Activated CD4-positive, alpha-beta T cell treated with anti-CD3 and anti-CD28 coated beads, Interleukin-2, amount 10 ng/mL, durations not matched to agents 24 days and 14 days (primary cell): ENCODE data around the gene C1GALT1C1L. TPM values are rescaled to one million over a fixed set of nuclear protein-coding genes. Genes with fewer than 3 reads are reported as not detected.
"Not testable (repeated sequence)": the region's sequence is repeated elsewhere in the genome, so short reads cannot be mapped to it uniquely, and the experiment has no call there.

Experiments
- DNase-seq: peaks from one replicate; pipeline ENCODE4 v3.0.0; 2022
- H3K27ac Mint-ChIP-seq: one replicate; pipeline ENCODE4 v1.8.0; 2022; ENCODE audit warnings: mild to moderate bottlenecking, mixed read lengths
- H3K27me3 Mint-ChIP-seq: one replicate; pipeline ENCODE4 v1.8.0; 2022; ENCODE audit warnings: mixed read lengths
- H3K36me3 Mint-ChIP-seq: one replicate; pipeline ENCODE4 v1.8.0; 2022; ENCODE audit warnings: low read depth, mild to moderate bottlenecking, mixed read lengths
- H3K4me1 Mint-ChIP-seq: one replicate; pipeline ENCODE4 v1.8.0; 2021; ENCODE audit warnings: mixed read lengths
- H3K4me3 Mint-ChIP-seq: one replicate; pipeline ENCODE4 v1.8.0; 2022; ENCODE audit warnings: mild to moderate bottlenecking, moderate library complexity, mixed read lengths
- H3K9me3 Mint-ChIP-seq: one replicate; pipeline ENCODE4 v1.8.0; 2021; ENCODE audit warnings: mixed read lengths
- intact Hi-C: fragments of 100-400 bp; cut with micrococcal nuclease; formaldehyde crosslinking; loops from one replicate; pipeline ENCODE4 v1.15.1; 2023
- total RNA-seq: library from RNA; stranded (reverse); gene quantifications from 2 replicates; pipeline ENCODE4 v1.2.3, GENCODE V29; 2022

Gene C1GALT1C1L
- total RNA-seq, 1 donor from 2014 or later: not detected

DNA sequence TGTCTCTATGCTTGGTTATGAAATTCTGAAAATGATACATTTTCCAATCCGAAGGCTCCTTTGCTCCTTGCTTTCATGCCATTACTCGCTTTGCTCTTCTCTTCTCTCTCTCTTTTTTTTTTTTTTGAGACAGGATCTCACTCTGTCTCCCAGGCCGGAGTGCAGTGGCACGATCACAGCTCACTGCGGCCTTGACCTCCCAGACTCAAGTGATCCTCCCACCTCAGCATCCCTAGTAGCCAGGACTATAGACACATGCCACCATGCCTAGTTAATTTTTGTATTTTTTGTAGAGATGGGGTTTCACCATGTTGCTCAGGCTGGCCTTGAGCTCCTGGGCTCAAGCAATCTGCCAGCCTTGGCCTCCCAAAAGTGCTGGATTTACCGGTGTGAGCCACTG, 21.9 kb upstream of the C1GALT1C1L start:
- H3K27me3 Mint-ChIP-seq, H3K36me3 Mint-ChIP-seq, H3K4me3 Mint-ChIP-seq, intact Hi-C loops, H3K27ac Mint-ChIP-seq, DNase-seq, H3K4me1 Mint-ChIP-seq, H3K9me3 Mint-ChIP-seq: not testable (repeated sequence)

DNA sequence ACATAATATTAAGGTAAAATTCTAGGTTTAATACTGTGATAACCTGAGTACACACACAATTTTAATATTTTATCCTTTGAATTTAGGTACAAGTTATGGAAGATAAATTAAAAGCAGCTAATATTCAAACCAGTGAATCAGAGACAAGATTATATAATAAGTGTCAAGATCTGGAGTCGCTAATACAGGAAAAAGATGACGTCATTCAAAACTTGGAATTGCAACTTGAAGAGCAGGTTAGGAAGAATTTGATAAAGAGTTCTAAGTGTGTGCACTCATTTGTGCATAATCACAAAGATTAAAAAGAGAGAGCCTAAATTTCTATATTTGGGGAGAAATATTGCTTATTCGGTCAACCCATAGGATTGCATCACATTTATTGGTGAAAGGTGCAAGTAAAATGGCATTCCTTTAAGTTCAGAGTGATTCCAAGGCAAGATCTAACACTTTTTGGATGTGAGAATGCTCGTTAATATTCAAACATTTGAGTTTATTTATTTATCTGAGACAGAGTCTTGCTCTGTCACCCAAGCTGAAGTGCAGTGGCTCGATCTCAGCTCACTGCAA, 16.3 kb upstream of the C1GALT1C1L start:
- Mint-ChIP-seq H3K9me3 (no peaks in the 10 kb centered on the region), H3K27ac (no peak overlapping the region), H3K4me1 (no peaks in the 10 kb centered on the region), H3K36me3 (no peaks in the 10 kb centered on the region), H3K4me3 (no peak overlapping the region), H3K27me3 (peaks cover 3% of the 10 kb centered on the region)
- no peak for DNase-seq
- intact Hi-C loops: no loop called here

DNA sequence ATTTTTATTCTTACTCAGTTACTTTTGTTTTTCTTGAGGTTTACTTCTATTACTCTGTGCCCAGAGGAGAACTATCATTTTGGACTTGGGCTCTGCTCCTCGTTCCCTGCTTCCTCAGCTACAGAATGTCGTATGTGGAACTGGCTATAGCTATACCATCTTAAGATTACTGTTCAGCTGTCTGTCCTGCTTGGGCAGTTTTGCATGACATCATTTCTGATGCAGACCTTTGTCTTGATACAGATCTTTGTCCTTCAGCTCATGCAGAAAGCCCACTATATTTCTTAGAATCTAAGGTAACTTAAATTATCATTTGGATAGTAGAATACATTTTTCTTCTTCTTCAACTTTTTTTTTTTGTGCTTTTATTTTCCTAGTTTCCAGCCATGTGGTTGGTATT, 13.8 kb upstream of the C1GALT1C1L start:
- Mint-ChIP-seq H3K36me3 (no peaks in the 10 kb centered on the region), H3K4me3 (no peak overlapping the region), H3K27me3 (peaks cover 4% of the 10 kb centered on the region), H3K4me1 (no peaks in the 10 kb centered on the region), H3K9me3 (no peaks in the 10 kb centered on the region), H3K27ac (no peak overlapping the region)
- intact Hi-C loops: no loop called here
- DNase-seq: no peak

DNA sequence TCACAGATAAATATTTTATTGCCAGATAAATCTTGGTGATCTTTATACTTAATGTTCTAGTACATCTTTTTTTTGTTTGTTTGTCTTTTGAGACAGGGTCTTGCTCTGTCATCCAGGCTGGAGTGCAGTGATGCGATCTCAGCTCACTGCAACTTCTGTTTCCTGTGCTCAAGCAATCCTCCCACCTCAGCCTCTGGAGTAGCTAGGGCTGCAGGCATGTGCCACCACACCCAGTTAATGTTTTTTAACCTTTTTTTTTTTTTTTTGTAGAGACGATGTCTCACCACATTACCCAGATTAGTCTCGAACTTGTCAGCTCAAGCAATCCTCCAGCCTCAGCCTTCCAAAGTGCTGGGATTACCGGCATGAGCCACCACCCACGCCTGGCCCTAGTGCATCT, 9.1 kb upstream of the C1GALT1C1L start:
- H3K27ac Mint-ChIP-seq: no peak overlapping the region
- intact Hi-C loops: no loop called here
- H3K9me3 Mint-ChIP-seq: no peaks in the 10 kb centered on the region
- H3K27me3 Mint-ChIP-seq: peaks cover 14% of the 10 kb centered on the region
- no peak for DNase-seq
- no peak overlapping the region for H3K4me3 Mint-ChIP-seq
- no peaks in the 10 kb centered on the region for H3K4me1 Mint-ChIP-seq
- no peaks in the 10 kb centered on the region for H3K36me3 Mint-ChIP-seq

DNA sequence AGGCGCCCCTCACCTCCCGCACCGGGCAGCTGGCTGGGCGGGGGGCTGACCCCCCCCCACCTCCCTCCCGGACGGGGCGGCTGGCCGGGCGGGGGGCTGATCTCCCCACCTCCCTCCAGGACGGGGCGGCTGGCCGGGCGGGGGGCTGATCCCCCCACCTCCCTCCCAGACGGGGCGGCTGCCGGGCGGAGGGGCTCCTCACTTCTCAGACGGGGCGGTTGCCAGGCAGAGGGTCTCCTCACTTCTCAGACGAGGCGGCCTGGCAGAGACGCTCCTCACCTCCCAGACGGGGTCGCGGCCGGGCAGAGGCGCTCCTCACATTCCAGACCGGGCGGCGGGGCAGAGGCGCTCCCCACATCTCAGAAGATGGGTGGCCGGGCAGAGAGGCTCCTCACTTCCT, 1.6 kb upstream of the C1GALT1C1L start:
- intact Hi-C loops, H3K27ac Mint-ChIP-seq, H3K4me3 Mint-ChIP-seq, H3K4me1 Mint-ChIP-seq, H3K36me3 Mint-ChIP-seq, H3K9me3 Mint-ChIP-seq, DNase-seq: not testable (repeated sequence)
- peaks cover 19% of the 10 kb centered on the region for H3K27me3 Mint-ChIP-seq

DNA sequence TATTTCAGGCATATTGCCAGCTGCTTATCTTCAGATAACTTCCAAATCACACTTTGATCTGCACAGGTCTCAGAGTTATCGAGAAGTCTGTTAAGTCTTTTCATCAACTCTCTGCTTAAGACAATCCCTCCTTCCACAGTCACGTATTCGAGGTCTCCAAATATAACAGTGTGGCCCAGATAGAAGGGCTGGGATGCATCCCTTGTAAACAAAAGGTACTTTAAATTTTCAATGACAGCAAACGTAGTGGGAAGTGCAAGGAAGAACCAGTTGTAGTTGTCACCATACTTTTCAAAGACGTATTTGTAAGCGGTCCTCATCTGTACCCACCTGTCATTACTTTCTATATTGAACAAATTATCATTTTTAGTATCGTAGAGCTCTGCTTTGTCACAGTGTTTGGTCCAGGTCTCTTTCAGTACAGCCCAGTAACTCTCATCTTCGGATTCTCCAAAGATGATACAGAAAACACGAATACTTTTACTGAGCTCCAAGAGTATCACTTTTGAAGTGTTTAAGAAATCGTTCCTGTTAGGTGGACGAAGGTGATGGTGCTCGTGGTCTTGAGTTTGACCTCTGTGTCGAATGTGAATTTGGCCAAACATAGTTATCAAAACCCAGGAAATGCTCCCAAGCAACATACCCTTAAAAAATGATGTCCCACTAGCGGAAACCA, 445 bp downstream of the C1GALT1C1L start:
- H3K9me3 Mint-ChIP-seq: peaks cover 10% of the 10 kb centered on the region
- peaks cover 23% of the 10 kb centered on the region for H3K27me3 Mint-ChIP-seq
- peaks cover 3% of the 10 kb centered on the region for H3K4me1 Mint-ChIP-seq
- no peaks in the 10 kb centered on the region for H3K36me3 Mint-ChIP-seq
- no peak for DNase-seq
- intact Hi-C loops: no loop called here
- H3K4me3 Mint-ChIP-seq: peak overlapping the region; percentile 71
- H3K27ac Mint-ChIP-seq: no peak overlapping the region

DNA sequence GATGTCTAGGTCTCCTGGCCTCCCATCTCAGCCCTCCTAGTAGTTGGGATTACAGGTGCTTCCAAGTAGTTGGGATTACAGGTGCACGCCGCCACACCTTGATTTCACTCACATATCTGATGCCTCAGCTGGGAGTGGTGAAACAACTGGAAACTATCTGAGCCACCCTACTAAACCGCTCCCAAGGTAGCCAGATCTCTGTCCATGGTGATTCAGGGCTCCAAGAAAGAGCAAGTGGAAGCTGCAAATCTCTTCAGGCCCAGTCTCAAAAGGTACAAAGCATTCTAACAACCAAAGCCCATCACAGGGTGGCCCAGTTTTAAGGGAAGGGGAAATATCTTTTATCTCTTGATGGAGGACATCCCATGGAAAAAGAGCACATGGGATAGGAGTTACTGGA, 19.0 kb downstream of the C1GALT1C1L start:
- no peak overlapping the region for H3K4me3 Mint-ChIP-seq
- intact Hi-C loops: no loop called here

DNA sequence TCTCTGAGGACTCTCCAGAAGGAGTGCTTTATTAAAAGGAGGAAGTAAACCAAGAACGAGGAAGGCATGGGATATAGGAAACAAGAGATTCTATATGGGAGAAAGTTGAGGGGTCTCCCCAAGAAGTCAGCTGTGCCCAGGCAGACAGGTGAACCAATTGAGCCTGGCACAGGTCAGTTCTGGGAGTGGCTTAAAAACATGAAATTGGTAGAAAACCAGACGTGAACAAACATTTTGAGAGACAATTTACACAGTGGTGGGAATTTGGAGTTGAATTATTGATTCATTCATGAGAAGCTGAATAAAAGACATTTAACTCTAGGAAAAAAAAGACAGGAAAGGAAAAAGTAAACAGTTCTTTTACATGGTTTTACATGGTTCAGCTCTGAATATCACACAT, 22.7 kb downstream of the C1GALT1C1L start:
- no peaks in the 10 kb centered on the region for H3K4me1 Mint-ChIP-seq
- DNase-seq: no peak
- intact Hi-C loops: no loop called here
- H3K36me3 Mint-ChIP-seq: no peaks in the 10 kb centered on the region
- H3K27ac Mint-ChIP-seq: no peak overlapping the region
- peaks cover 12% of the 10 kb centered on the region for H3K27me3 Mint-ChIP-seq
- H3K4me3 Mint-ChIP-seq: no peak overlapping the region
- H3K9me3 Mint-ChIP-seq: no peaks in the 10 kb centered on the region

More for the DNA sequence above, 19.0 kb downstream of the C1GALT1C1L start:
- H3K27me3 Mint-ChIP-seq: peaks cover 8% of the 10 kb centered on the region
- H3K36me3 Mint-ChIP-seq: no peaks in the 10 kb centered on the region
- no peak for DNase-seq
- no peak overlapping the region for H3K27ac Mint-ChIP-seq
- no peaks in the 10 kb centered on the region for H3K4me1 Mint-ChIP-seq
- H3K9me3 Mint-ChIP-seq: no peaks in the 10 kb centered on the region

DNA sequence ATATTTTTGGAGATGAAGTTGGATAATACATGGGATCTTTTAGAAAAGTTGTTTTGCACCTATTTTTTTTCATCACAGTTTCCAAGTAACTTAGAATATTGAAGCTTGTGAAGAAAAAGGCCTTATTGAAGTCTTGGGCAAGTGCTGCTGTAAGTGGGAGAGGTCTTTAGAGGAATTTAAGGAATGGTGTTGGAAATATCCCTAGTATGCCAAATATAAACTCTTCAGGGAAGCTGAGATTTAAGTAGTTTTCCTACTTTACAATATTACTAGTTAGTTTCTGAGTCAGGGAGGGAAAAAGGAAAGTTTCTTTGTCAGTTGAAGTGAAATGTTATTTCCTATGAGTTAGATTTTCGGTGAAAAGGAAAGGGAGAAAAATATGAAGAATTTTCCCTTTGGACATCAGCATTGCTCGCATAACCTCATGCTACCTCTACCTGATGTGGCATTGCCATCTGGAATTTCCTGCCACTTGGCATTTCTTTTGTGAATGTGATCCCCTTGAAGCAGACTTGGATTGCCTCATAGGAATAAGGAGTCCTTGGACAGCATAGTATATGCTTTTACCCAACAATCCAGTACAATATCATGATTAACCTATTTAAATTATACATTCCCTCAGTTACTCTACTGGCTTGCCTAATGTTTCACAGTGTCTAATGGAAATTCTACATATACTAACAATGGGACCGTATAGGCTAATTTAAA, 27.1 kb downstream of the C1GALT1C1L start:
- DNase-seq: no peak
- intact Hi-C loops: no loop called here
- no peaks in the 10 kb centered on the region for H3K36me3 Mint-ChIP-seq
- H3K27me3 Mint-ChIP-seq: peaks cover 21% of the 10 kb centered on the region
- H3K4me3 Mint-ChIP-seq: no peak overlapping the region
- no peaks in the 10 kb centered on the region for H3K9me3 Mint-ChIP-seq
- H3K4me1 Mint-ChIP-seq: no peaks in the 10 kb centered on the region
- H3K27ac Mint-ChIP-seq: no peak overlapping the region

DNA sequence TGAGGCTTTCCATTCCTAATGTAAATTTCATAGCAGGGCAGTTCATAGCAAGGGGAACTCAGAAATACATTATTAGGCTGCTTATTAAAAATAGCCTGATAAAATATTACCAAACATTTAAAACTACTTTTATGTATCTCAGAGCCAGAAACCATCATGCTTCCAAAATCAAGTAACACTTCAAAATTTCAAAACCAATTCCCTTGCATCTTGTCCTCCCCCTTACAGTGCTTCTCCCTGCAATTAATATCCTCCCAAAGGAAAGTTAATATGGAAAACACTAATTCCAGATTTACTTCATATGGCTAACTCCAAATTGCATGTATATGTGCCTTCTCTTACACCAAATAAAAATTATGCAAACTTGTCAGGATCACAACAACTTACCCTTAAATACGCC, 32.5 kb downstream of the C1GALT1C1L start:
- intact Hi-C loops: no loop called here
- Mint-ChIP-seq H3K9me3 (peaks cover 4% of the 10 kb centered on the region), H3K27ac (no peak overlapping the region), H3K36me3 (no peaks in the 10 kb centered on the region), H3K4me3 (no peak overlapping the region), H3K27me3 (peaks cover 21% of the 10 kb centered on the region), H3K4me1 (no peaks in the 10 kb centered on the region)
- peak; percentile 8 for DNase-seq

DNA sequence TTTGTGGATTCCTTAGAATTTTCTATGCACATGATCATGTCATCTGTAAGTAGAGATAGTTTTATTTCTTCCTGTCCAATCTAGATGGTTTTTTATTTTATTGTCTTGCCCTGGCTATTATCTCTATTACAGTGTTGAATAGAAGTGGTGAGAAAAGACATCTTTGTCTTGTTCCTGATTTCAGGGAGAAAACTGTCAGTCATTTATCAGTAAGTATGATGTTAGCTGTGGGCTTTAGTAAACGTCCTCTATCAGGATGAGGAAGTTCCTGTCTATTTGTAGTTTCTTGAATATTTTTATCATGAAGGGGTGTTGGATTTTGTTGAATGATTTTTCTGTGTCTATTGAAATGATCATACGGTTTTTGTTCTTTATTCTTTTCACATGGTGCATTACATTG, 33.9 kb downstream of the C1GALT1C1L start:
- H3K9me3 Mint-ChIP-seq: peaks cover 4% of the 10 kb centered on the region
- intact Hi-C loops: no loop called here
- no peak overlapping the region for H3K27ac Mint-ChIP-seq
- peaks cover 3% of the 10 kb centered on the region for H3K4me1 Mint-ChIP-seq
- DNase-seq: peak; percentile 0
- H3K36me3 Mint-ChIP-seq: no peaks in the 10 kb centered on the region
- no peak overlapping the region for H3K4me3 Mint-ChIP-seq
- peaks cover 27% of the 10 kb centered on the region for H3K27me3 Mint-ChIP-seq

DNA sequence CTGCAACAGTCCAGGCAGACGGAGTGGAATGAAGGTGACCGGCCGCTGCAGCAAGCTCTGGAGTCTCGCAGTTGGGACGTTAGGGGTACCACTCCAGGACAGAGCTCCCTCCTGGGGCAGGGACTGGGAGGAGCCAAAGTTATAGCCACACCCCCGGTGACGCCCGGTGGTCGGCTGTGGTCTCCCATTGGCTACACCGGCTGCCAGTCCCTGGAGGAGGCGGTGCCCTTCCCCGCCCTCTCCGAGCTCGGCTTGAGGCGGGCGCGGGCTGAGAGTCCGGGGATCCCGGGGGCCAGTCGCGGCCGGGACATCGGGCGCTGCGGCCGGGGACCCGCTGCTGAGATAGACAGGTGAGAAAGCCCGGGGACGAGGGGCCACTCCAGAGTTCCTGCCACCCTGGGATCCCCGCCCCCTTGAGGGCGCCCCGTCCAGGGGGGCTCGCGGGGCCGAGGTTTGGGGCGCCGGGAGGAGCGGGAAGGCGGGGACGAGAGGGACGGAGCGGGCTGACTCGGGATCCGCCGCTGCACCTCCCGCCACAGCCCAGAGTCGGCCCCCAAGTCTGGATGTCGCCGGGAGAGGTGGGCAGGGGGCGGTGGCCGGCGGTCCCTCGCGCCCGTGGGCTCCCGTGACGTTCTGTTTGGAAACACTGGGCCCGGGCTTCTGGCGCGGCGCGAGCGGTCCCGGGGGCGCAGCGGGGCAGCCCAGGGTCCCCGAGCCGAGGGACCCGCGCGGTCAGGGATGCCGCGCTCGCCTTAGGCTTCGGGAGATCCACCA, 39.0 kb downstream of the C1GALT1C1L start, which contains the start of gene PLEKHH2:
PLEKHH2 (plus strand) TSS at position 231 of the 774 bp plus-strand sequence. CDS start 7,414 bp downstream, outside the sequence.
- Mint-ChIP-seq H3K27ac (peak within 1 kb of the TSS; percentile 6), H3K27me3 (peaks cover 48% of the 10 kb centered on the region), H3K4me3 (peak within 1 kb of the TSS; percentile 85), H3K4me1 (peaks cover 10% of the 10 kb centered on the region), H3K9me3 (peaks cover 4% of the 10 kb centered on the region), H3K36me3 (no peaks in the 10 kb centered on the region)
- peak; percentile 95 for DNase-seq
- intact Hi-C loops: loop anchor here (5.0 kb wide), 1 partner anchor 135 kb away; the partner anchor contains the start of gene DYNC2LI1

DNA sequence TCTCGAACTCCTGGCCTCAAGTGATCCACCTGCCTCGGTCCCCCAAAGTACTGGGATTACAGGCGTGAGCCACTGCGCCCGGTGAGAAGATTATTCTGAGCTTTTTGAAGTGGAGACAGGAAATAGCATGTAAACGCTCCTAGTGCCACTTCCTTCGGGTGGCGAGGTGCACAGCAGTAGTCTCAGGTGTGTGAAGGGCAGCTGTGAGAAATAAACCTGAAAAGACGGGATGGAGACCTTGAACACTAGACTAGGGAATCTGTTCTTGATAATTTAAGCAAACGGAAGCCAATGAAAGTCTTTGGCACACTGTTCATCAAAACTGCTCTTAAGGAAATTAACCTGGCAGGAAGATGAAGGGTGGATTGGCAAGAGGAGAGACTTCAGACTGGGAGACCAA, 39.6 kb downstream of the C1GALT1C1L start:
- Mint-ChIP-seq H3K27me3 (peaks cover 54% of the 10 kb centered on the region), H3K4me1 (peaks cover 10% of the 10 kb centered on the region), H3K36me3 (no peaks in the 10 kb centered on the region), H3K27ac (peak overlapping the region; percentile 6), H3K9me3 (peaks cover 4% of the 10 kb centered on the region), H3K4me3 (peak overlapping the region; percentile 85)
- DNase-seq: peak; percentile 70
- intact Hi-C loops: loop anchor here (5.0 kb wide), 1 partner anchor 136 kb away; the partner anchor contains the start of gene DYNC2LI1
